ENCODE measurements around the gene FLII.

The FLII gene

GRCh38 chr17:18267366-18267765, 8.8 kb upstream of the FLII start:
- Histone ChIP-seq H4K20me1 (ENCODE audit: insufficient read depth) (no peaks in the 10 kb centered on the region), H2AFZ (ENCODE audit: low read depth) (no peak overlapping the region), H3K4me1 (ENCODE audit: low read depth, poor library complexity, severe bottlenecking) (peaks cover 9% of the 10 kb centered on the region), H3K27ac (no peak overlapping the region), H3K36me3 (ENCODE audit: insufficient read depth) (no peaks in the 10 kb centered on the region), H3K79me2 (ENCODE audit: insufficient read depth, low read depth) (no peaks in the 10 kb centered on the region), H3K27me3 (ENCODE audit: insufficient read depth, low read depth) (no peaks in the 10 kb centered on the region), H3K4me2 (no peak overlapping the region), H3K4me3 (IDR thresholded peaks at IDR 0.05; ENCODE audit: insufficient read depth, low read depth, low read length) (no peak overlapping the region), H3K9ac (no peak overlapping the region)
- TF ChIP-seq CTCF (conservative IDR thresholded peaks at IDR 0.05; ENCODE audit: low read depth, low read length) = no peak

DNA sequence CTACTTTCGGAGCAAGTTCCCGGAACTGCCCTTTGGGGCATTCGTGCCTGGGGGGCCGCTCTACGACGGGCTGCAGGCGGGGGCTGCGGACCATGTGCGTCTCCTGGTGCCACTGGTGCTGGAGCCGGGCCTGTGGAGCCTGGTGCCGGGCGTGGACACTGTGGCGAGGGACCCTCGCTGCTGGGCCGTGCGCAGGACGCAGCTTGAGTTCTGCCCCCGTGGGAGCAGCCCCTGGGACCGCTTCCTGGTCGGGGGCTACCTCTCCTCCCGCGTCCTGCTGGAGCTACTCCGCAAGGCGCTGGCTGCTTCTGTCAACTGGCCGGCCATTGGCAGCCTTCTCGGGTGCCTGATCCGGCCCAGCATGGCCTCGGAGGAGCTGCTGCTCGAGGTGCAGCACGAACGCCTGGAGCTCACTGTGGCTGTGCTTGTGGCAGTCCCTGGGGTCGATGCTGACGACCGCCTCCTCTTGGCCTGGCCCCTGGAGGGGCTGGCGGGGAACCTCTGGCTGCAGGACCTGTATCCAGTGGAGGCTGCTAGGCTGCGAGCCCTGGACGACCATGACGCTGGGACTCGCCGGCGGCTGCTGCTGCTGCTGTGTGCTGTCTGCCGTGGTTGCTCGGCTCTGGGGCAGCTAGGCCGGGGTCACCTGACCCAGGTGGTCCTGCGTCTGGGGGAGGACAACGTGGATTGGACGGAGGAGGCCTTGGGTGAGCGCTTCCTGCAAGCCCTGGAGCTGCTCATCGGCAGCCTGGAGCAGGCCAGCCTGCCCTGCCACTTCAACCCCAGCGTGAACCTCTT, 5.5 kb upstream of the FLII start:
- no peak overlapping the region for H3K4me3 ChIP-seq (IDR thresholded peaks at IDR 0.05; ENCODE audit: insufficient read depth, low read depth, low read length)
- no peak overlapping the region for H3K4me2 ChIP-seq
- no peaks in the 10 kb centered on the region for H4K20me1 ChIP-seq (ENCODE audit: insufficient read depth)
- no peaks in the 10 kb centered on the region for H3K79me2 ChIP-seq (ENCODE audit: insufficient read depth, low read depth)
- no peaks in the 10 kb centered on the region for H3K36me3 ChIP-seq (ENCODE audit: insufficient read depth)
- H2AFZ ChIP-seq (ENCODE audit: low read depth) = no peak overlapping the region
- H3K4me1 ChIP-seq (ENCODE audit: low read depth, poor library complexity, severe bottlenecking) = no peaks in the 10 kb centered on the region
- H3K27ac ChIP-seq = no peak overlapping the region
- TF ChIP-seq CTCF (conservative IDR thresholded peaks at IDR 0.05; ENCODE audit: low read depth, low read length) = no peak
- no peaks in the 10 kb centered on the region for H3K27me3 ChIP-seq (ENCODE audit: insufficient read depth, low read depth)
- no peak overlapping the region for H3K9ac ChIP-seq

DNA sequence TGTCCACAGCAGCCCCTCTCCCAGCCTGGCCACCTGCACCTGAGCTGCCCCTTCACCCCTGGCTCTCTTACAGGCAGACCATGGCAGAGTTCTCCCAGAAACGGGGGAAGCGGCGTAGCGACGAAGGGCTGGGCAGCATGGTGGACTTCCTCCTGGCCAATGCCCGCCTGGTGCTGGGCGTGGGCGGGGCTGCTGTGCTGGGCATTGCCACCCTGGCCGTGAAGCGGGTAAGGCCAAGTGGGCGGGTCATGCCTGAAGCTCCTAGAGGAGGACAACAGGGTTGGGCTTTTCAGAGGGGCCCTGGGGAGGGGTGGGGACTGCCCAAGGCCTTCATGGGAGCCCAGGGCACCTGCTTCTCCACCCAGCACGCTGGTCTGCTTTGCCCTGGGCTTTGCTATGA, 4.1 kb upstream of the FLII start:
- peaks cover under 1% of the 10 kb centered on the region for H3K4me1 ChIP-seq (ENCODE audit: low read depth, poor library complexity, severe bottlenecking)
- no peaks in the 10 kb centered on the region for H3K36me3 ChIP-seq (ENCODE audit: insufficient read depth)
- no peaks in the 10 kb centered on the region for H3K27me3 ChIP-seq (ENCODE audit: insufficient read depth, low read depth)
- no peak overlapping the region for H3K9ac ChIP-seq
- no peak overlapping the region for H3K4me3 ChIP-seq (IDR thresholded peaks at IDR 0.05; ENCODE audit: insufficient read depth, low read depth, low read length)
- H3K4me2 ChIP-seq = no peak overlapping the region
- H2AFZ ChIP-seq (ENCODE audit: low read depth) = no peak overlapping the region
- TF ChIP-seq CTCF (conservative IDR thresholded peaks at IDR 0.05; ENCODE audit: low read depth, low read length) = no peak
- H4K20me1 ChIP-seq (ENCODE audit: insufficient read depth) = no peaks in the 10 kb centered on the region
- no peak overlapping the region for H3K27ac ChIP-seq
- no peaks in the 10 kb centered on the region; the same call in 1 of the 2 replicates for H3K79me2 ChIP-seq (ENCODE audit: insufficient read depth, low read depth)

- no peak overlapping the region for H2AFZ ChIP-seq (ENCODE audit: low read depth)
- H3K36me3 ChIP-seq (ENCODE audit: insufficient read depth) = no peaks in the 10 kb centered on the region
- H3K79me2 ChIP-seq (ENCODE audit: insufficient read depth, low read depth) = no peaks in the 10 kb centered on the region; the same call in 1 of the 2 replicates
- no peak for TF ChIP-seq CTCF (conservative IDR thresholded peaks at IDR 0.05; ENCODE audit: low read depth, low read length)
- peaks cover 5% of the 10 kb centered on the region for H3K4me1 ChIP-seq (ENCODE audit: low read depth, poor library complexity, severe bottlenecking)
- no peak overlapping the region for H3K27ac ChIP-seq
- H3K4me3 ChIP-seq (IDR thresholded peaks at IDR 0.05; ENCODE audit: insufficient read depth, low read depth, low read length) = no peak overlapping the region
- no peaks in the 10 kb centered on the region for H4K20me1 ChIP-seq (ENCODE audit: insufficient read depth)
- H3K9ac ChIP-seq = no peak overlapping the region
- no peaks in the 10 kb centered on the region for H3K27me3 ChIP-seq (ENCODE audit: insufficient read depth, low read depth)
- no peak overlapping the region for H3K4me2 ChIP-seq
Observed at GRCh38 chr17:18262111-18262510, 3.6 kb upstream of the FLII start.

Measured in KMS-11 (cell line).